OCI-LY7 (cell line): ENCODE results near the gene JCAD. TPM values are rescaled to one million over a fixed set of nuclear protein-coding genes. Genes with fewer than 3 reads are reported as not detected.

Experiments used
- BruUV-seq: library from RNA; stranded (reverse); fragments of 400-500 nt; replicated peaks from 2 replicates; lab custom pipeline; 2021; lab: Mats Ljungman, UMichigan
- CTCF ChIA-PET: fragments of 300-600 bp; sonication (Branson Sonifier 250); formaldehyde crosslinking; loops from one replicate; lab custom pipeline; 2022; ENCODE audit warnings: antibody characterized with exemption; ENCODE audit not compliant: unreplicated experiment; lab: Charles Lee
- POLR2A ChIA-PET: fragments of 300-600 bp; sonication (Branson Sonifier 250); formaldehyde crosslinking; loops from one replicate; lab custom pipeline; 2022; ENCODE audit warnings: antibody characterized with exemption; lab: Charles Lee
- DNase-seq: peaks from one replicate; pipeline ENCODE4 v3.0.0-alpha.2; 2015; ENCODE audit warnings: low spot score
- H2AFZ ChIP-seq: fragments of 200-600 bp; sonication (generic), shearing (Covaris generic); 2 replicates; pipeline ENCODE4 v1.6.1; 2014; ENCODE audit warnings: mild to moderate bottlenecking, antibody characterized with exemption, low read length, moderate library complexity
- H3K27ac ChIP-seq: fragments of 200-600 bp; sonication (generic); 2 replicates; pipeline ENCODE4 v1.5.1; 2014; ENCODE audit warnings: mixed run types, low read depth, mild to moderate bottlenecking, moderate library complexity, low read length, inconsistent platforms; ENCODE audit not compliant: poor library complexity, severe bottlenecking
- H3K36me3 ChIP-seq: fragments of 200-600 bp; sonication (generic); 2 replicates; pipeline ENCODE4 v1.6.1; 2014; ENCODE audit warnings: mild to moderate bottlenecking, antibody characterized with exemption, low read length, moderate library complexity, mixed read lengths; ENCODE audit not compliant: insufficient read depth
- H3K4me1 ChIP-seq: fragments of 200-600 bp; sonication (generic); 2 replicates; pipeline ENCODE4 v1.5.1; 2014; ENCODE audit warnings: mild to moderate bottlenecking, low read length; ENCODE audit not compliant: insufficient read depth, poor library complexity, severe bottlenecking
- H3K4me2 ChIP-seq: fragments of 200-600 bp; sonication (generic); 2 replicates; pipeline ENCODE4 v1.6.1; 2014; ENCODE audit warnings: mild to moderate bottlenecking, low read length
- H3K4me3 ChIP-seq: fragments of 200-600 bp; sonication (generic); 2 replicates; pipeline ENCODE4 v1.5.1; 2014; ENCODE audit warnings: mild to moderate bottlenecking, low read depth, low read length; ENCODE audit not compliant: poor library complexity, severe bottlenecking
- H3K79me2 ChIP-seq: fragments of 200-600 bp; sonication (generic); 2 replicates; pipeline ENCODE4 v1.6.1; 2016; ENCODE audit warnings: low read depth, mild to moderate bottlenecking, low read length, moderate library complexity, mixed read lengths; ENCODE audit not compliant: insufficient read depth
- H3K9me2 ChIP-seq: fragments of 200-600 bp; sonication (generic); 2 replicates; pipeline ENCODE4 v1.6.1; 2016; ENCODE audit warnings: mild to moderate bottlenecking, low read length, mixed read lengths; ENCODE audit not compliant: insufficient read depth
- H3K9me3 ChIP-seq: fragments of 200-600 bp; sonication (generic); 2 replicates; pipeline ENCODE4 v1.6.1; 2014; ENCODE audit warnings: mild to moderate bottlenecking, mixed run types, low read length, mixed read lengths
- H4K20me1 ChIP-seq: fragments of 200-600 bp; sonication (generic); 2 replicates; pipeline ENCODE4 v1.6.1; 2014; ENCODE audit warnings: mild to moderate bottlenecking, antibody characterized with exemption, low read length, moderate library complexity, mixed read lengths; ENCODE audit not compliant: insufficient read depth
- CTCF ChIP-seq: fragments of 200-600 bp; sonication (generic); conservative IDR thresholded peaks from 2 replicates; pipeline ENCODE4 v1.5.1; 2014; ENCODE audit warnings: mild to moderate bottlenecking, antibody characterized with exemption, low read length, moderate library complexity, mixed read lengths
- EZH2phosphoT487 ChIP-seq: fragments of 200-600 bp; sonication (generic); IDR thresholded peaks from 2 replicates; pipeline ENCODE4 v1.6.1; 2018; ENCODE audit warnings: low read depth, borderline replicate concordance, mild to moderate bottlenecking, mixed run types, antibody characterized with exemption, low read length, moderate library complexity, mixed read lengths
- intact Hi-C: fragments of 100-400 bp; cut with micrococcal nuclease; formaldehyde crosslinking; loops from one replicate; pipeline ENCODE4 v1.10.0; 2022; ENCODE audit not compliant: unreplicated experiment
- total RNA-seq, 2 experiments: library from RNA; depleted of rRNA in 1 of 2; stranded (reverse); fragments of >200 nt in 1 of 2; shearing (Covaris generic) in 1 of 2; gene quantifications; 2 replicates each; pipeline ENCODE4 v1.2.3, GENCODE V29; 2014 to 2022

JCAD gene
- total RNA-seq, 2 experiments from 2014 or later, result not detected

DNA sequence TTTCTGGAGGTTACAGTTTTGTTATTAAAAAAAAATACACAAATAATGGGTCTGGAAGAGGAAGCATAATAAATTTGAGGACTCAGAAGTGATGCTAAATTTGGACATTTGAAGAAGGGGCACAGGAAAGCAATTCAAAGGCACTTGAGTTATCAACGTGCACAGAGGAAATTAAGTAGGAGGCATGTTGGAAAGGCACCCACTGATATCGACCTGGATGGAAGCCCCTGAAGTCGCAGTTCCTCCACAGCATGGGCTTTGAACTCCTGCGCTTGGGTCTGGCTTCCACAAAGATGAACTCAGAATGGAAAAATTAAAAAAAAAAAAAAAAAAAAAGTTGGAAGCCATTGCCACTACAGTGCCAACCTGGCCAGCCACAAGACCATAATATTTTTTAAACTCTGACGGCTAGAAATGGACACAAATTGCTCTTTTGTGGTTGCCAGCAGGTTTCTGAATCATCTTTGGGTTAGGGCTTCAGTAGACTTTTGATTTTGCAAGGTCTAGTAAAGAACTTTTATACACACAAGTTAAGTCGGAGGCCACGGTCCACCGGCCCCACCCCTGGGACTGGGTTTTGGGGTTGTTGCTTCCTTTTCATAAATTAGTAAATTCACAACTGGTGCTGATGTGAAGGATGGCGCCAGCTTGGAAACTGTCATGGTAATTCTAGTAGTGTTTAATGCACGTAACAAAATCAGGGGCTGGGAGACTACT, 21.6 kb downstream of the JCAD start:
- Histone ChIP-seq H3K79me2 (no peaks in the 10 kb centered on the region), H2AFZ (no peak overlapping the region), H3K4me3 (no peak overlapping the region), H3K27ac (no peak overlapping the region), H3K9me3 (no peaks in the 10 kb centered on the region), H4K20me1 (no peaks in the 10 kb centered on the region), H3K4me2 (no peak overlapping the region), H3K36me3 (no peaks in the 10 kb centered on the region), H3K9me2 (no peaks in the 10 kb centered on the region), H3K4me1 (no peaks in the 10 kb centered on the region)
- POLR2A ChIA-PET, result interaction anchor here (0.6 to 0.7 kb wide), 2 partner anchors 21 to 180 kb away, joined by 4 to 5 read pairs; no protein-coding TSS in a partner anchor
- CTCF ChIA-PET, result no interaction called here
- no peak for DNase-seq
- TF ChIP-seq CTCF (no peak), EZH2phosphoT487 (no peak)
- intact Hi-C loops, result no loop called here
- BruUV-seq, result no TSS peak

DNA sequence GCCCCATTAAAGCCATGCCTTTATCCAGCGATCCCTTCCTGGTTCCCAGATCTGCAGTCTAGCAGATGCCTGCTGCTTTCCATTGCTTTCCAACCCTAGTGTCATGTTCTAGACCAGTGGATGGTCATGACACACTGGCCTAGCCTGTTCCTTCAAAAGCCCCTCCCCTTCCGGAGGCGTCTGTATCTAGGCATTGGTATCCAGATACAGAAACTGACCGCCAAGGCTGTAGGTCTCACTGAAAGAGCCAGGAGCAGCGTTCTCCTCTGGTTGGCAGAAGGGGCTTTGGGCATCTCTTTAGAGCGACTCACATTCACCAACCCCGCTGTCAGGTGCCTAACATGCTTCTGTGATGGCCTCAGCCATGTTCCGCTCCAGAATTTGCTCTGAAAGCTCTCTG, 22.6 kb downstream of the JCAD start:
- TF ChIP-seq EZH2phosphoT487 (no peak), CTCF (no peak)
- POLR2A ChIA-PET, result no interaction called here
- Histone ChIP-seq H3K36me3 (no peaks in the 10 kb centered on the region), H3K9me2 (no peaks in the 10 kb centered on the region), H3K9me3 (no peaks in the 10 kb centered on the region), H3K79me2 (no peaks in the 10 kb centered on the region), H3K4me1 (no peaks in the 10 kb centered on the region), H3K4me2 (no peak overlapping the region), H4K20me1 (no peaks in the 10 kb centered on the region), H3K27ac (no peak overlapping the region), H3K4me3 (no peak overlapping the region), H2AFZ (no peak overlapping the region)
- CTCF ChIA-PET, result no interaction called here
- intact Hi-C loops, result no loop called here
- DNase-seq, result no peak
- BruUV-seq, result no TSS peak

DNA sequence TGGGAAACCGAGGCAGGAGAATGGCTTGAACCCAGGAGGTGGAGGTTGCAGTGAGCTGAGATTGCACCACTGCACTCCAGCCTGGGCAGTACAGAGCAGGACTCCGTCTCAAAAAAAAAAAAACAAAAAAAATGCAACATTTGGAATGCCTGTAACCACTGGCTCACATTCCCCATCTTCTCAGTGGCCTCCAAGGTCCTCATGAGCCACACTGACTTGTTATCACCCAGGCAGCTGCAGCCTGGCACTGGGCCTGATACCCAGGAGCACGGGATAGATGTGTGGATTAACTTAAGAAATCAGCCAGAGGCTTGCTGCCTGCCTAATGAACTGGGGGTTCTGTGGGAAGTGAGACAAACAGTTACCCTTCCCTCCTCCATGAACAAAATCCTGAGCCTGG, 23.0 kb downstream of the JCAD start:
- Histone ChIP-seq H3K4me2 (no peak overlapping the region), H3K9me3 (no peaks in the 10 kb centered on the region), H3K27ac (no peak overlapping the region), H3K79me2 (no peaks in the 10 kb centered on the region), H3K4me3 (no peak overlapping the region), H2AFZ (no peak overlapping the region), H4K20me1 (no peaks in the 10 kb centered on the region), H3K9me2 (no peaks in the 10 kb centered on the region), H3K4me1 (no peaks in the 10 kb centered on the region), H3K36me3 (no peaks in the 10 kb centered on the region)
- POLR2A ChIA-PET, result no interaction called here
- CTCF ChIA-PET, result no interaction called here
- TF ChIP-seq CTCF (no peak), EZH2phosphoT487 (no peak)
- intact Hi-C loops, result no loop called here
- DNase-seq, result no peak
- BruUV-seq, result no TSS peak
